Panc1 (cell line): ENCODE results near the gene CSDE1. TPM values are rescaled to one million over a fixed set of nuclear protein-coding genes. Genes with fewer than 3 reads are reported as not detected.

Experiments used
- ATAC-seq: fragments of 200-7000 bp; cut with Tn5 transposase; 2 replicates; pipeline ENCODE4 v1.9.1; 2020; ENCODE audit warnings: mild to moderate bottlenecking, moderate library complexity
- BruUV-seq: library from RNA; stranded (reverse); fragments of 400-500 nt; replicated peaks from 2 replicates; lab custom pipeline; 2021; lab: Mats Ljungman, UMichigan
- CTCF ChIA-PET: fragments of 300-600 bp; sonication (Branson Sonifier 250); formaldehyde crosslinking; loops from one replicate; lab custom pipeline; 2022; ENCODE audit warnings: antibody characterized with exemption; lab: Charles Lee
- POLR2A ChIA-PET: fragments of 300-600 bp; sonication (Branson Sonifier 250); formaldehyde crosslinking; loops from one replicate; lab custom pipeline; 2022; ENCODE audit warnings: antibody characterized with exemption; lab: Charles Lee
- DNase-seq: peaks from one replicate; pipeline ENCODE4 v3.0.0-alpha.2; 2010; ENCODE audit warnings: low read depth, low spot score
- H3K27ac ChIP-seq: 2 replicates; pipeline ENCODE4 v1.5.1; 2011; ENCODE audit warnings: mild to moderate bottlenecking, low read length, inconsistent platforms
- H3K27me3 ChIP-seq: fragments of 200-500 bp; sonication (Bioruptor generic); 2 replicates; pipeline ENCODE4 v1.6.0; 2014; ENCODE audit warnings: low read length, inconsistent platforms; ENCODE audit not compliant: control insufficient read depth, insufficient read depth
- H3K36me3 ChIP-seq: fragments of 200-500 bp; sonication (Bioruptor generic); 2 replicates; pipeline ENCODE4 v1.5.1; 2014; ENCODE audit warnings: inconsistent platforms, mild to moderate bottlenecking, low read length, moderate library complexity; ENCODE audit not compliant: control insufficient read depth, insufficient read depth
- H3K4me1 ChIP-seq: 2 replicates; pipeline ENCODE4 v1.5.1; 2011; ENCODE audit warnings: inconsistent platforms, mild to moderate bottlenecking, low read length, moderate library complexity; ENCODE audit not compliant: control insufficient read depth, insufficient read depth
- H3K4me3 ChIP-seq, 2 experiments: 2 replicates each; pipeline ENCODE4 v1.5.1; 2011 to 2012; ENCODE audit warnings: low read depth in 2 of 2, low read length in 2 of 2, mild to moderate bottlenecking in 2 of 2, inconsistent platforms in 1 of 2, moderate library complexity in 1 of 2
- H3K9me3 ChIP-seq: fragments of 200-500 bp; sonication (Bioruptor generic); 2 replicates; pipeline ENCODE4 v1.5.1; 2014; ENCODE audit warnings: low read depth, mild to moderate bottlenecking, inconsistent platforms, low read length, moderate library complexity; ENCODE audit not compliant: control insufficient read depth, insufficient read depth
- CTCF ChIP-seq: fragments of 450-650 bp; IDR thresholded peaks from 2 replicates; pipeline ENCODE4 v1.5.1; 2017; ENCODE audit warnings: mild to moderate bottlenecking
- POLR2AphosphoS5 ChIP-seq: IDR thresholded peaks from 2 replicates; pipeline ENCODE4 v1.6.1; 2012; ENCODE audit warnings: mild to moderate bottlenecking, low read depth, low read length, moderate library complexity
- REST ChIP-seq, 2 experiments: IDR thresholded peaks; 2 replicates each; pipeline ENCODE4 v1.6.1; 2011 to 2012; ENCODE audit warnings: low read depth in 2 of 2, control low read depth in 1 of 2, low read length in 1 of 2, mild to moderate bottlenecking in 1 of 2, moderate library complexity in 1 of 2; ENCODE audit not compliant: insufficient read depth in 1 of 2
- SIN3A ChIP-seq: IDR thresholded peaks from 2 replicates; pipeline ENCODE4 v1.6.1; 2012; ENCODE audit warnings: low read depth, mild to moderate bottlenecking, low read length, moderate library complexity, borderline replicate concordance; ENCODE audit not compliant: insufficient read depth
- TCF7L2 ChIP-seq: IDR thresholded peaks from 2 replicates; pipeline ENCODE4 v1.6.1; 2011; ENCODE audit warnings: mild to moderate bottlenecking, low read depth, low read length, inconsistent platforms
- in situ Hi-C: cut with HindIII; loops from 2 replicates; pipeline ENCODE4 v1.10.0; 2016; ENCODE audit warnings: low sequenced_read_pairs, low pct_unique_long_range_greater_than_20kb
- intact Hi-C: fragments of 100-400 bp; cut with micrococcal nuclease; formaldehyde crosslinking; loops from one replicate; pipeline ENCODE4 v1.10.0; 2022; ENCODE audit not compliant: unreplicated experiment
- total RNA-seq: library from RNA; stranded (reverse); gene quantifications from one replicate; pipeline ENCODE4 v1.2.1, GENCODE V29; 2021; ENCODE audit not compliant: unreplicated experiment

CSDE1 gene
- total RNA-seq, 1 experiment from 2014 or later: 347 TPM

- POLR2A ChIA-PET: interaction anchor here (0.6 to 0.7 kb wide), 4 partner anchors 8 to 980 kb away, joined by 4 to 8 read pairs (median 7); no protein-coding TSS in a partner anchor
- intact Hi-C loops: no loop called here
- no TSS peak for BruUV-seq
These were observed 62.2 kb downstream of the CSDE1 start, which contains the start of gene AMPD1 for GRCh38 chr1:114695430-114696058. Gene AMPD1, minus strand, starts transcription at chr1:114695546. Its CDS starts 75 bp downstream, at chr1:114695471.

More at GRCh38 chr1:114695430-114696058, 62.2 kb downstream of the CSDE1 start, which contains the start of gene AMPD1:
- in situ Hi-C loops: no loop called here
- Histone ChIP-seq H3K4me3 (no peak within 1 kb of the TSS), H3K4me1 (no peaks in the 10 kb centered on the region), H3K9me3 (no peaks in the 10 kb centered on the region), H3K27me3 (peaks cover 4% of the 10 kb centered on the region; the same call in 1 of the 2 replicates), H3K27ac (no peak within 1 kb of the TSS), H3K36me3 (no peaks in the 10 kb centered on the region)
- TF ChIP-seq POLR2AphosphoS5: no peak
- TF ChIP-seq REST (IDR thresholded peaks at IDR 0.05; ENCODE audit: insufficient read depth in 1 of 2, low read depth in 2 of 2, low read length in 1 of 2): no peak
- TF ChIP-seq CTCF: no peak
- TF ChIP-seq TCF7L2: no peak
- no peak for TF ChIP-seq SIN3A
- no peak for ATAC-seq
- DNase-seq: no peak
- CTCF ChIA-PET: no interaction called here
